Adipocyte (in vitro differentiated cells): ENCODE measurements around the gene TCF4.

Source experiments
- DNase-seq: peaks from one replicate; pipeline ENCODE4 v3.0.0-alpha.2; 2015; ENCODE audit warnings: low read depth
- H3K27me3 ChIP-seq: replicated peaks from 2 replicates; pipeline ENCODE4 v1.7.0; 2013; ENCODE audit warnings: mild to moderate bottlenecking, low read length, moderate library complexity; ENCODE audit not compliant: control insufficient read depth, insufficient read depth
- H3K36me3 ChIP-seq: 2 replicates; pipeline ENCODE4 v1.7.0; 2013; ENCODE audit warnings: low read length, mild to moderate bottlenecking, moderate library complexity; ENCODE audit not compliant: control insufficient read depth, insufficient read depth, severe bottlenecking
- H3K4me1 ChIP-seq: 2 replicates; pipeline ENCODE4 v1.7.0; 2013; ENCODE audit warnings: mild to moderate bottlenecking, low read length, moderate library complexity; ENCODE audit not compliant: control insufficient read depth, insufficient read depth
- H3K4me3 ChIP-seq: 2 replicates; pipeline ENCODE4 v1.7.0; 2013; ENCODE audit warnings: mild to moderate bottlenecking, low read length, moderate library complexity
- H3K9ac ChIP-seq: 2 replicates; pipeline ENCODE4 v1.7.0; 2013; ENCODE audit warnings: mild to moderate bottlenecking, low read length, moderate library complexity
- H3K9me3 ChIP-seq: 2 replicates; pipeline ENCODE4 v1.7.0; 2013; ENCODE audit warnings: mild to moderate bottlenecking, low read length, moderate library complexity; ENCODE audit not compliant: control insufficient read depth

TCF4 gene

DNA sequence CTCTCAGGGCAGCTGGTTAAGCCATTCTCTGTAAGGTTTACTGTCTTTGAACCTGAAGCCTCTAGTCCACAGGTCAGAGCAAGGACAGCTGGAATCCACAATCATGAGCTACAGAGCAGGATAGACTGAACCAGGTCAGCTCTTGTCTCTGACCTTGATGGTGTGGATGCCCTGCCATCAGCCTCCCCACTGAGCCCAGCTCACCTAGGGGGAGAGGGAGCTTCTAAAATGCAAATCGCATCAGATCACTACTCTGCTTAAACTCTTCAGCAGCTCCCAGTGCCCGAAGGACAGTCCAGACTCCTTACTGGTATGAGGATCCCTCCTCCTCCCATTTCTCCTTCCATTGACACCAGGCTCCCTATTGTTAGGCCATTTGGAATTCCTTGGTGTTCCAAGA, 373.5 kb downstream of the TCF4 start:
- peaks cover 8% of the 10 kb centered on the region for H3K4me1 ChIP-seq
- no peaks in the 10 kb centered on the region for H3K9me3 ChIP-seq
- no peak overlapping the region for H3K4me3 ChIP-seq
- no peak overlapping the region for H3K9ac ChIP-seq
- H3K36me3 ChIP-seq, result no peaks in the 10 kb centered on the region
- peaks cover 7% of the 10 kb centered on the region for H3K27me3 ChIP-seq
- DNase-seq, result no peak

DNA sequence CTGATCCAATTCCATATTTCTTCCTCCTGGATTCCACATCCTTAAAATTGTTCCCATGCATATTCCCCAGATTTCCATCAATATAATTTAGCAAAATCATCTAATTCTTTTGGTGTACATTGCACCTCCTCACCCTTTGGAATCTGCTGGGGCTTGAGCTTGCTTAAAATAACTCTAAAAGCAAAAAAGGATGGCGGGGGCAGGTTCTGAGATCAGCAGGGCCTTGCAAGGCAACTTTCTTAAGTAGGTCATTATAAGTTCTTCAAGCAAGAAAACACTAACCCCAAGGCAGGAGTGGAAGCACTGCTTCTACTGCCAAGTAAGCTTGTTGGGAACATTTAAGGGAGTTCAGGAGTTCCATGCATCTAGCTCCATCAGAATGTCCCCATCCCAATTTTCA, 374.4 kb downstream of the TCF4 start:
- no peaks in the 10 kb centered on the region for H3K9me3 ChIP-seq
- peaks cover 8% of the 10 kb centered on the region for H3K4me1 ChIP-seq
- H3K4me3 ChIP-seq, result no peak overlapping the region
- peaks cover 7% of the 10 kb centered on the region for H3K27me3 ChIP-seq
- H3K36me3 ChIP-seq, result no peaks in the 10 kb centered on the region
- H3K9ac ChIP-seq, result no peak overlapping the region
- DNase-seq, result no peak

DNA sequence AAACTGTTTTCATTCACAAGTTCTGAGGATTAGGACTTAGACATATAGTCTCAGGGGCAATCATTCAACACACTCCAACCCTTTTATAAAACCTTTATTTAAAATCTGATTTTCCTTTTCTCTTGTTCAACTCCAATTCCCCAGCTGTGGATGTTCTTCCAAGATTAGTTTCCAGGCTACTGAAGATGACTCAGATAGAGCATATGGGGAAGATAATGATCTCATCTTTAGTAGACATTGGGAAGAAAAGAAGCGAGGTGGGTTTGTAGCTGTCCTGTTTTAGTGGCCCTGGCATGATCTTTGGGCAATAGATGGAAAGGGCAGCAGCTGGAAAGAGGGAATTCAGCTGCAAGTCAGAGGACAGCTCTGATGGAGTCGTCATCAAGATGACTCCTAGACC, 381.1 kb downstream of the TCF4 start:
- no peak for DNase-seq
- no peak overlapping the region for H3K9ac ChIP-seq
- peaks cover 3% of the 10 kb centered on the region for H3K9me3 ChIP-seq
- H3K4me1 ChIP-seq, result no peaks in the 10 kb centered on the region
- no peaks in the 10 kb centered on the region for H3K36me3 ChIP-seq
- H3K27me3 ChIP-seq, result no peaks in the 10 kb centered on the region
- no peak overlapping the region for H3K4me3 ChIP-seq

- no peaks in the 10 kb centered on the region for H3K27me3 ChIP-seq
- H3K9me3 ChIP-seq, result peaks cover 3% of the 10 kb centered on the region
- no peak for DNase-seq
- no peaks in the 10 kb centered on the region for H3K36me3 ChIP-seq
- H3K4me3 ChIP-seq, result no peak overlapping the region
- no peaks in the 10 kb centered on the region for H3K4me1 ChIP-seq
- no peak overlapping the region for H3K9ac ChIP-seq
These were observed 385.6 kb downstream of the TCF4 start for GRCh38 chr18:55202232-55202917.

- H3K9me3 ChIP-seq, result peaks cover 3% of the 10 kb centered on the region
- no peaks in the 10 kb centered on the region for H3K36me3 ChIP-seq
- H3K9ac ChIP-seq, result no peak overlapping the region
- no peaks in the 10 kb centered on the region for H3K4me1 ChIP-seq
- peak; percentile 30 for DNase-seq
- no peak overlapping the region for H3K4me3 ChIP-seq
- no peaks in the 10 kb centered on the region for H3K27me3 ChIP-seq
These were observed 388.6 kb downstream of the TCF4 start for GRCh38 chr18:55199291-55199963.

DNA sequence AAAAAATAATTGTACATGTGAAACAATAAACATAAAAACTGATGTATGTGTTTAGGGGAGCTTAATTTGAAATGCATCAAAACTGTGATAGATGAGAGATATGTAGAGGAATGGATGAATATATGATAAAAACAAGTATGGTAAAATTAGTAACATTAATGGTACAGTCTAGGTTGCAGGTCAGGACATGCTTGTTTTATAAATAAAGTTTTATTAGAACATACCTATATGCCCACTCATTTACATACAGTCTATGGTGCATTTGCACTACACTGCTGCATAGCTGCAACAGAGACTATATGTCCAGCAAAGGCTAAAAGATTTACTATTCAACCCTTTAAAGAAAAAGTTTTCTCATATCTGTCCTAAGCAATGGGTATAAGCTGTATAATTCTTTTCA, 392.1 kb downstream of the TCF4 start:
- Histone ChIP-seq H3K9me3 (no peaks in the 10 kb centered on the region), H3K27me3 (no peaks in the 10 kb centered on the region), H3K36me3 (no peaks in the 10 kb centered on the region), H3K9ac (no peak overlapping the region), H3K4me1 (no peaks in the 10 kb centered on the region), H3K4me3 (no peak overlapping the region)
- no peak for DNase-seq

- DNase-seq, result peak; percentile 24
These were observed 398.0 kb downstream of the TCF4 start for GRCh38 chr18:55189972-55190371.

DNA sequence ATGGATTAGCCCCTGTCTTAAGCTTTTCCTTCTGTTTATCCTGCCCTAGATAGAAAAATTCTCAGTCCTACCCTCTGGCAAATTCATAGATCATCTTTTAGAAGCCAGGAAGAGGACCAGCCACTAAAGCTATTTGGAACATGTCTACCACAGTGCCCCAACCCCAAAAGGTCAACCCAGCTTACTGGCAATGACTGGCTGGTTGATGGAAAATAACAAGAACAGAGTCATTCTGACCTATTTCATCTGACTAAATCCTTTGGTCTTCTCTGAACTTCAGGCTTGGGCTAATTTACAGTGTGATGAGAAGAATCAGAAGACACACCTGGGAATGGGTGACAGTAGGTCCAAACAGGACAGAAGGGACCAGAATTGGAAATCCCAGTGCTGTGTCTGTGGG, 401.4 kb downstream of the TCF4 start:
- Histone ChIP-seq H3K9me3 (no peaks in the 10 kb centered on the region), H3K4me3 (no peak overlapping the region), H3K36me3 (no peaks in the 10 kb centered on the region), H3K27me3 (peaks cover 15% of the 10 kb centered on the region), H3K9ac (no peak overlapping the region), H3K4me1 (no peaks in the 10 kb centered on the region)
- no peak for DNase-seq

More at GRCh38 chr18:55189972-55190371, 398.0 kb downstream of the TCF4 start:
- no peak overlapping the region for H3K4me3 ChIP-seq
- H3K9me3 ChIP-seq, result no peaks in the 10 kb centered on the region
- H3K9ac ChIP-seq, result no peak overlapping the region
- H3K36me3 ChIP-seq, result no peaks in the 10 kb centered on the region
- H3K27me3 ChIP-seq, result peaks cover 10% of the 10 kb centered on the region
- H3K4me1 ChIP-seq, result no peaks in the 10 kb centered on the region

GRCh38 chr18:55185391-55185790, 402.6 kb downstream of the TCF4 start:
- peaks cover 15% of the 10 kb centered on the region for H3K27me3 ChIP-seq
- H3K36me3 ChIP-seq, result no peaks in the 10 kb centered on the region
- DNase-seq, result no peak
- H3K4me1 ChIP-seq, result no peaks in the 10 kb centered on the region
- H3K4me3 ChIP-seq, result no peak overlapping the region
- H3K9ac ChIP-seq, result no peak overlapping the region
- no peaks in the 10 kb centered on the region for H3K9me3 ChIP-seq

DNA sequence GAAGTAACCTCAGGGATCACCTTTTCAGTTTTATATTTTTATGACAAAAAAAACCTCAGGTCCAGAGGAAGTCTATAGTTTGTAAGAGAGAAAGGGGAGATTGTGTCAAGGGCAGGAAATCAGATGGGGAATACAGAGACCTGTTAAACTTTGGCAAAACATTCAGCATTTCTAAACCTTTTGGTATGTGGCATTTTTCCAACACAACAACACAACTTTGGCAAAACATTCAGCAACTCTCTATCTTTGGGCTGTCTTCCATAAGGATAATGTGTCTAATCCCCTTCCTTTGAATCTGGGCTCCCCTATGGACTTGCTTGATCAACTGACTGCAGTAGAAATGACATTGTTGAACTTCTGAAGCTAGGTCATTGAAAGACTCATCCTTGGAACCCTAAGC, 408.2 kb downstream of the TCF4 start:
- Histone ChIP-seq H3K4me3 (peak overlapping the region; percentile 43), H3K9me3 (peaks cover 5% of the 10 kb centered on the region), H3K27me3 (peaks cover 5% of the 10 kb centered on the region), H3K9ac (no peak overlapping the region), H3K36me3 (no peaks in the 10 kb centered on the region), H3K4me1 (peaks cover 7% of the 10 kb centered on the region)
- DNase-seq, result peak; percentile 56

DNA sequence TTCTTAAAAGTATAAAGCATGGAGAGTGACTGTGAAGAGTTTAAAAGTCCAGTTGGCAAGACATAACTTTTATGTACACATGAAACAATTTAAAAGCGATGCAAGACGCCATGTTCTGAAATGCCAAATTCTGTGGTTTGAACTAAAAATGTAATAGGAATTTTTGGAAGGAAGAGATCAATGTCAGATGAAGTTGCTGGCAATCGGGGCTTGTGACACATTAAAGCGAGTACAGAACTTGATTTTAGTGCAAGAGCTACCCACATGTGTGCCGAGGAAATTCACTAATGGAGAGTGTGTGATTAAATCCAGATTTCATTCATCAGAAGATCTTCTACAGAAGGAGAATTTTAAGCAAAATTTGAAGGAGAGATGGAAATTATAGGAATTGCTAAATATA, 408.6 kb downstream of the TCF4 start:
- peak overlapping the region; percentile 43 for H3K4me3 ChIP-seq
- no peaks in the 10 kb centered on the region for H3K36me3 ChIP-seq
- no peak overlapping the region for H3K9ac ChIP-seq
- DNase-seq, result peak; percentile 28
- H3K9me3 ChIP-seq, result peaks cover 5% of the 10 kb centered on the region
- H3K27me3 ChIP-seq, result peaks cover 5% of the 10 kb centered on the region
- peaks cover 7% of the 10 kb centered on the region for H3K4me1 ChIP-seq
